HUES64 (cell line): ENCODE measurements around the gene OR4F15. TPM values are rescaled to one million over a fixed set of nuclear protein-coding genes. Genes with fewer than 3 reads are reported as not detected.
"Not testable (repeated sequence)": the region's sequence is repeated elsewhere in the genome, so short reads cannot be mapped to it uniquely, and the experiment has no call there.

ENCODE experiments used
- H3K27ac ChIP-seq: 2 replicates; pipeline ENCODE4 v1.7.0; 2013; ENCODE audit warnings: low read depth, low read length, inconsistent platforms
- H3K27me3 ChIP-seq: 2 replicates; pipeline ENCODE4 v1.6.1; 2013; ENCODE audit warnings: mild to moderate bottlenecking, low read length; ENCODE audit not compliant: insufficient read depth
- H3K36me3 ChIP-seq: 2 replicates; pipeline ENCODE4 v1.6.1; 2013; ENCODE audit warnings: mild to moderate bottlenecking, low read length; ENCODE audit not compliant: insufficient read depth
- H3K4me1 ChIP-seq: 2 replicates; pipeline ENCODE4 v1.6.1; 2013; ENCODE audit warnings: mild to moderate bottlenecking, low read length, moderate library complexity; ENCODE audit not compliant: insufficient read depth
- H3K4me3 ChIP-seq: 2 replicates; pipeline ENCODE4 v1.5.1; 2013; ENCODE audit warnings: mild to moderate bottlenecking, low read length, moderate library complexity
- H3K9ac ChIP-seq: 2 replicates; pipeline ENCODE4 v1.6.1; 2013; ENCODE audit warnings: mild to moderate bottlenecking, low read depth, low read length
- H3K9me3 ChIP-seq: 2 replicates; pipeline ENCODE4 v1.6.1; 2013; ENCODE audit warnings: low read depth, low read length; ENCODE audit not compliant: insufficient read depth
- WGBS: fragments of 150-250, 120-280 bp; methylation state at CpG from one replicate; pipeline ENCODE4 v1.1.7; 2013; ENCODE audit warnings: missing lambda C conversion rate; 5-methylcytosine and 5-hydroxymethylcytosine counted together
- polyA plus RNA-seq, 2 experiments: library from polyadenylated mRNA; stranded (reverse); fragments of 50-300 nt; gene quantifications; one replicate each; pipeline ENCODE4 v1.2.3, GENCODE V29; 2013

The OR4F15 gene, protein sequence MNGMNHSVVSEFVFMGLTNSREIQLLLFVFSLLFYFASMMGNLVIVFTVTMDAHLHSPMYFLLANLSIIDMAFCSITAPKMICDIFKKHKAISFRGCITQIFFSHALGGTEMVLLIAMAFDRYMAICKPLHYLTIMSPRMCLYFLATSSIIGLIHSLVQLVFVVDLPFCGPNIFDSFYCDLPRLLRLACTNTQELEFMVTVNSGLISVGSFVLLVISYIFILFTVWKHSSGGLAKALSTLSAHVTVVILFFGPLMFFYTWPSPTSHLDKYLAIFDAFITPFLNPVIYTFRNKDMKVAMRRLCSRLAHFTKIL
- polyA plus RNA-seq (2013, experiment 1 of 2): not detected
- not detected for polyA plus RNA-seq (2013, experiment 2 of 2)

DNA sequence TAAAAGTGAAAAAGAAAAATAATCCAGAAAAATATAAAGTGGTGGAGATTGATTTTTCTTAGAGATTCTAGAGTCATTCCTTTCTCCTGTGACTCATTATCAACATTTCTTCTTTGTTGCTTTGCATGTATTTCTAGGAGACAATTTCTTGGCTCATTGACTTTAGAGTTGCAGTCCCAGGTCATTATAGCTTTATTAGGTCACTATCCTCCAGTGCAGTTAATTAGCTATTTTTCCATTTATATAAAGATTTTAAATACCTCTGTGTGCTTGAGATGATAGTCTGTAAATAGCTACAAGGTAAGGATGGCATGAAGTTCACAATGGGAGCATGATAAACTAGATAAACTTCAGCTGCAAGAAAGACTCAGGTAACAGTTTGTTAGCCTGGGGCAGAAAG, at the start of gene OR4F15:
OR4F15 (plus strand) TSS at position 301 of the 400 bp plus-strand sequence. CDS start 5,985 bp downstream, outside the sequence.
- Histone ChIP-seq H3K4me1 (no peaks in the 10 kb centered on the region), H3K9ac (no peak within 1 kb of the TSS), H3K4me3 (no peak within 1 kb of the TSS)

DNA sequence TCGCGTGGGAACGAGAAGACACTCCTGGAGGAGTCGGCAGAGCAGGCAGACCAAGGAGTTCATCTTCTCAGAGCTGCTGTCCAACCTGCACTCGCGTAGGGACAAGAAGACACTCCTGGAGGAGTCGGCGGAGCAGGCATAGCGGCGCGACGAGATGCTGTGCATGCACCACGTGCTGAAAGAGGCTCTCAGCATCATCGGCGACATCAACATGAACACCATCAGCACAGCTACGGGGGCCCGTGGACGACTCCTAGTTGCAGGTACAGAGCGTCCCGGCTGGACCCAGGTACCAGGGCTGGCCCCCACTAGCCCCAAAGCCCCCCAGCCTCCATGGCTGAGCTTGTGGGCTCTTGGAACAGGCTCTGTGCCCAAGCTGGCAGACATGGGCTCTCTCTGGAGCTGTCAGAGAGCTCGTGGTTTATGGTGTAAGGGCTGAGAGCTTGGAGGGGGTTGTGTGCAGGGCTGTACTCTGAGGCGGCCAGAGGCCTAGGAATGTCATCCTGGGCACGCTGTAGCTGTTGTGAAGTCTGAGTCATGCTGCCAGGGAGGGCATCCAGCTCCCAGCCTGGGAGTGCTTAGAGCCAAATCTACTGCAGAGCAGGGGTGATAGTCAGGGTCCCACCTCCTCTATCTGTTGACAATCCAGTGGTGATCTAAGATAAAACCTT, 47.2 kb upstream of the OR4F15 start:
- not testable (repeated sequence) for H3K27me3 ChIP-seq, H3K4me3 ChIP-seq, H3K4me1 ChIP-seq, H3K9ac ChIP-seq, H3K36me3 ChIP-seq, H3K9me3 ChIP-seq, H3K27ac ChIP-seq
- WGBS: 93% methylated on average over 22 of the region's 23 CpGs

More for the DNA sequence above, at the start of gene OR4F15:
- no peaks in the 10 kb centered on the region for H3K36me3 ChIP-seq
- H3K9me3 ChIP-seq: no peaks in the 10 kb centered on the region
- no peak within 1 kb of the TSS for H3K27ac ChIP-seq
- peaks cover 6% of the 10 kb centered on the region; the same call in 1 of the 2 replicates for H3K27me3 ChIP-seq

DNA sequence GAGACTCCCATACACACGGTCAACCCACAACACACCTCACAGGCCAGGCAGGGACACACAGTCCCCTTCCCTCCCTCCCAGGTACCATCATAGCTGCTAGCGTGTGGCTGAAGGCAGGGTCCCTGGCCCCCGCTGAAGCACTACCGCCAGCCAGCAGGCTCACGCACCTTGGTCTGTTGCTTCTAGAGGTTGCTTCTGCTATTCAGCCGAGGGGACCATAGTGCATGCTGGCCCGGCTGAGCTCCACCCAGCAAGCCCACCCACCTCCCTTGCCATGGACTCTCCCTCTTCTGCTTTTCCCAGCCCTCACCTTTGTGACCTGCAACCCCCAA, 46.7 kb upstream of the OR4F15 start:
- H3K27me3 ChIP-seq, H3K27ac ChIP-seq, H3K4me1 ChIP-seq, H3K36me3 ChIP-seq, H3K9me3 ChIP-seq, H3K4me3 ChIP-seq, H3K9ac ChIP-seq: not testable (repeated sequence)
- 93% methylated on average over 7 of the region's 7 CpGs for WGBS

DNA sequence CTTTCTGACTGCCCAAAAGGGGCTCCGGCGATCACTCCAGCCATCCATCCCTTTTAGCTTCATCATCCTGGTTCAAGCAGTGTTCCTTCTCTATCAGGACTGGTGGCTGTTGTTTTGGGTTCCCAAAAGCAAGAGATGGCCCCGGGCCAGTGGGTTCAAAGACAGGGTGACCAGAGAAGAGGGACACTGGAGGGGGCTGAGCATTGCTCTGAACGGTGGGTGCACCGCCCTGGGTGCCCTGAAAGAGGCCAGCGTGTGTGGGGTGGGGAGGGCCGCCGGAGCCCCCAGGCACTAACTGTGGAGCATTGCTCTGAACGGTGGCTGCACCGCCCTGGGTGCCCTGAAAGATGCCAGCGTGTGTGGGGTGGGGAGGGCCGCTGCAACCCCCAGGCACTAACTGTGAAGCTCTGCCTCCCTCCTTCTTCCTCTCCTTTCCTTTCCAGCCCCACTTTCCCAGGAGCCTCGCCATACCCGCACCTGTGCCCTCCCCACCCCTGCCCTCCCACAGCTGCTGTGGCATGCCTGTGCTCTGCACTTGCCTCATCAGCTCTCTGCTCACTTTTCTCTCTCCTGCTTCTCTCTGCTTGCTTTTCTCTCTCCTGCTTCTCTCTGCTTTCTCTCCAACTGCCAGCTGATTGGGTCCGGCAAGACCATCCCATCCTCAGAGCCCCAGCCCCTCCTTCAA, 46.1 kb upstream of the OR4F15 start:
- H3K4me1 ChIP-seq: no peaks in the 10 kb centered on the region
- WGBS: 88% methylated on average over 15 of the region's 15 CpGs
- H3K27ac ChIP-seq: no peak overlapping the region
- no peak overlapping the region for H3K9ac ChIP-seq
- no peaks in the 10 kb centered on the region for H3K36me3 ChIP-seq
- no peaks in the 10 kb centered on the region for H3K27me3 ChIP-seq
- no peaks in the 10 kb centered on the region for H3K9me3 ChIP-seq
- no peak overlapping the region for H3K4me3 ChIP-seq

DNA sequence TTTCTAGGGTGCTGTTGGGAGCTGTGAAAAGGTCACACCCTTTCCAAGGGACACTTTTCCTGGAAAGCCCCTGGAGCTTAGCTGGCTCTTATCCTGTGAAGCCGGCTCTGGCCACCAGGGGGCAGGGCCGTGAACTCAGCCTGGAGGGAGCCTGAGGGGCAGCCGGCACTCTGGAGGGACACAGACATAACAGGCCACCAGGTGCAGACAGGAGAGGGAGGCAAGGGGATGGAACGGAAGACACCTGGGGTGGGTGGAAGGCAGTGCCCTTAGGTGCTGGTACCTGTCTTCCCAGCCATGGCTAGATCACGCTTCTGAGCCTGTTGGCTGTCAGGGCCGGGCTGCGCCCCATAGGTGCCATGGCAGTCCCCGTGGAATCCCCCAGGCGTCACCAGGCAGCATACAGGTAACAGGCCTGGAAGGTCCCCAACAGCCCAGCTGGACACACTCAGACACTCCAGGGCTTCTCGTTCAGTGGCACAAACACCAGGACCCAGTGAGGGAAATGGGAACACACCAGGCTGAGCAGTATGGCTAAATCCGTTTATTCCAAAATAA, 44.8 kb upstream of the OR4F15 start:
- H3K27ac ChIP-seq, H3K9ac ChIP-seq, H3K9me3 ChIP-seq, H3K27me3 ChIP-seq, H3K4me3 ChIP-seq, H3K36me3 ChIP-seq, H3K4me1 ChIP-seq: not testable (repeated sequence)
- 89% methylated on average over 7 of the region's 11 CpGs for WGBS

DNA sequence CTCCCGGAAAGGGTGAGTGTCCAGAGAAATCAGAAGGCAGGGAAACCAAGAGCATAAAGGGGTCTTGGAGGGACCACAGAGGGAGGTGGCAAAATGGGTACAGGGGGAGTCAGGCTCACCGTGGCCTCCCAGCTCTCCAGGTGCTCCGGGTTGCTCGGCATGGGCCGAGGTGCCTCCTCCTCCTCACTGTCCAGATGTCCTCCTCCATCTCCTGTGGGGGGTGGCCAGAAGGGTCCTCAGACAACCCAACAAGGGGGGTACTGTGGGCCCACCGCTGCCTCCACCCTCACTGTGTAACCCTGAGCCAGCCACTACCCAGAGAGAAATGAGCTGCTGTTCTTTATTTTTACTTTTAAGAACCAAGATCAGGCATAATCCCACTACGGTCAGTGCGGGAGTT, 39.1 kb upstream of the OR4F15 start:
- Histone ChIP-seq H3K27ac (no peak overlapping the region), H3K9me3 (no peaks in the 10 kb centered on the region), H3K4me1 (no peaks in the 10 kb centered on the region), H3K27me3 (no peaks in the 10 kb centered on the region), H3K9ac (no peak overlapping the region), H3K36me3 (no peaks in the 10 kb centered on the region), H3K4me3 (no peak overlapping the region)
- WGBS: 91% methylated on average over 8 of the region's 8 CpGs

DNA sequence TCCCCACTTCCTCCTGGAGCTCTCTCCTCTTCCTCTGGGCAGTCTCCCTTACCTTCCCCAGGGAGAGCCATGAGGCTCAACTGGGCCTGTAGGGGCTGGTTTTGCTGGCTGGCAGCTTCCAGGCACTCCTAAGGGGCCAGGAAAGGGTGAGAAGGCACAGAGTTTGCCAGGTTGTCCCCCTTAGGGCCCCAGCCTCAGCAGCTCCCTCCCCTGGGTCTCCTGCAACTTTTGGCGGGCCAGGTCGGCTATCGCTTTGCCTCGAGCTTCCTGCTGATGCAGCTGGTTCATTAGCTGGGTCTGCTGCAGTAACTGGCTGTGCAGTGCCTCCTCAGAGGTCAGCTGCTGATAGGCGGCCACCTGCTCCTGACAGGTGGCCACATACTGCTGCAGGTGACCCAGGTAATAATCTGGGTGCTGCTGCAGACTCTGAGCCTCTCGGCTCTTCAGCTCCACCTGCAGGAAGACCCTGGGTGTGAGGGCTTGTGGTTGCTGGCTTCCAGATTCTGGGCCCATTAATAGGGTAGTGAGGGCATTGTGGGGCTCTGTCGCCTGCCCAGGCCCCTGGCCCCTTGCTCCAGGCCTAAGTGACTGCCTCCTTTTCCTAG, 38.4 kb upstream of the OR4F15 start:
- Histone ChIP-seq H3K9me3 (no peaks in the 10 kb centered on the region), H3K9ac (no peak overlapping the region), H3K4me1 (no peaks in the 10 kb centered on the region), H3K36me3 (no peaks in the 10 kb centered on the region), H3K27ac (no peak overlapping the region), H3K4me3 (no peak overlapping the region), H3K27me3 (no peaks in the 10 kb centered on the region)
- WGBS: 85% methylated on average over 7 of the region's 7 CpGs

DNA sequence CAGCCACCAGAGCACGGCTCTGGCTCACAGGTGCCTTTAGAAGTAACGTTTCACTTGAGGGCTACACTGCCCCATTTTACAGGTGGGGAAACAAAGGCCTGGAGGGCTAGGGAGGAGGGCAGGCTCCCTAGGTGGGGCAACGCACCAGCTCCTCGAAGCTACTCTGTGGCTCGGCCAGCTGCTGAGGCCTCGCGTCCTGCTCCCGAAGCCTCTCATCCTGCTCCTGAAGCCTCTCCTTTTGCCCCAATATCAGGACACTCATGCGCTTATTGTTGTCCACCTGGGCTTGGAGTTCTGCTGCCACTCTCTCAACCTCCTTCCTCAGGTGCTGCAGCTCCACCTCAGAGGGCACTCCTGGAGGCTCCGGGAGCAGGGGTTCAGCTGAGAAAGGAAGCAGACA, 36.9 kb upstream of the OR4F15 start:
- no peak overlapping the region for H3K27ac ChIP-seq
- H3K27me3 ChIP-seq: no peaks in the 10 kb centered on the region
- no peaks in the 10 kb centered on the region for H3K36me3 ChIP-seq
- no peak overlapping the region for H3K4me3 ChIP-seq
- no peak overlapping the region for H3K9ac ChIP-seq
- no peaks in the 10 kb centered on the region for H3K4me1 ChIP-seq
- WGBS: 94% methylated on average over 10 of the region's 10 CpGs
- H3K9me3 ChIP-seq: no peaks in the 10 kb centered on the region

DNA sequence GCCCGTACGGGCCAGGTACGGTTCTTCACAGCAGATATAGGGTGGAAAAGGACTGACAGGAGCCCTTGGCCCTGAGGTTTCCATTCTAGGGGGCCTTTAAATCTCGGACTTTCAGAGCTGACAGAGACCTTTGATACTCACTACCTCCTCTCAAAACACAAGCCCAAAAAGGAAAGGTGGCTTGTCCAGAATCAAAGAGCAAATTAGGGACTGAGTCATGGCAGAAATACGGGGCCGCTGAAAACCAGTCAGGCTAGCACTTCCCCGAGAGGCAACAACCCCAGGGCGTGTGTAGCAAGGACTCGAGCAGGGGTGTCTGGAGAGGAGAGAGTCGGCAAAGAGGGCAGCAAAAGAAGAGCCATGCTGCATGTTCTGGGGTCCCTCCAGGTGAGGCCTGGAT, 33.4 kb upstream of the OR4F15 start:
- not testable (repeated sequence) for H3K4me1 ChIP-seq, H3K9me3 ChIP-seq, H3K27ac ChIP-seq, H3K27me3 ChIP-seq, H3K9ac ChIP-seq, H3K4me3 ChIP-seq, H3K36me3 ChIP-seq
- WGBS: 94% methylated on average over 10 of the region's 10 CpGs

DNA sequence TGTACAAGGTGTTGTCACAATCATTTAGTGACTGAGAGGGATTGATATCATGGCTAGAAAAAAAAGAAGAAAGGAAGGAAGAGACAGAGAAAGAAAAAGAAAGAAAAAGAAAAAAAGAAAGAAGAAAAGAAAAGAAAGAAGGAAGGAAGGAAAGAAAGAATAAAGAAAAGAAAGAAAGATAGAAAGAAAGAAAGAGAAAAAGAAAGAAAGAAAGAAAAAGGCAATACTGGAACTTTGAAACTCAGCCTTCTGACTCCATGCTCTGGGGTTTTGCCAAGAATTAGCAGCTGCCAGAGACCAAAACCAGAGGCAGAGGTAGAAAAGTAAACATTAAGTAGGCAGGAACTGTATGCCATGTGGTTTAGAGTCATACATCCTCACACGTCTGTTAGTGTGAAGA, 31.8 kb upstream of the OR4F15 start:
- H3K36me3 ChIP-seq, H3K27ac ChIP-seq, H3K27me3 ChIP-seq, H3K9me3 ChIP-seq, H3K9ac ChIP-seq, H3K4me1 ChIP-seq, H3K4me3 ChIP-seq: not testable (repeated sequence)
- WGBS: no CpG with 5 or more reads among the region's 1 CpG

DNA sequence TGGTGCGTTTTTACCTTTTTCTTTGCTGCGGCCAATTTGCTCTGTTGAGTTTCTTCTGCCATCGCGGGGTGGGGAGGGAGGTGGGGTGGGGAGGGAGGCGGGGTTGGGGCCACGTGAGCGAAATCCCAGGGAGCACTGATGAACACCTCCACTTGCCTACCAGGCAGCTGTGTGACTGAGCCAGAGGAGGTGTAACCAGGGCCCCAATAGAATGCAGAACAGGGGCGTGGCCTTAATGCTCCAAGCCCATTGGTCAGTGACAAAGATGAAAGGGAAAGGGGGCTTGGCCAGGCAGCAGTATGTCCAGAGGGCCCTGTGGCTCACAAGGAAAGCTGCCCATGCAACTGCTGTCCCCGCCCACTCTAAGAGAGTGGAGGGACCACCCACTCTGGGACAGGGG, 30.1 kb upstream of the OR4F15 start:
- H3K4me3 ChIP-seq: no peak overlapping the region
- 82% methylated on average over 5 of the region's 9 CpGs for WGBS
- H3K27me3 ChIP-seq: 0 out of 2 replicates have a peak, but pooled peaks cover 3% of the 10 kb centered on the region
- H3K36me3 ChIP-seq: no peaks in the 10 kb centered on the region
- H3K27ac ChIP-seq: no peak overlapping the region
- H3K9ac ChIP-seq: no peak overlapping the region
- no peaks in the 10 kb centered on the region for H3K4me1 ChIP-seq
- no peaks in the 10 kb centered on the region for H3K9me3 ChIP-seq
